Activated naive CD8-positive, alpha-beta T cell treated with anti-CD3 and anti-CD28 coated beads for 36 hours (primary cell): ENCODE measurements around the gene NR4A1. TPM values are rescaled to one million over a fixed set of nuclear protein-coding genes. Genes with fewer than 3 reads are reported as not detected.

Experiments
- DNase-seq: peaks from one replicate; pipeline ENCODE4 v3.0.0; 2021
- H3K27ac Mint-ChIP-seq: one replicate; pipeline ENCODE4 v1.8.0; 2022; ENCODE audit warnings: mild to moderate bottlenecking, moderate library complexity, mixed read lengths
- H3K27me3 Mint-ChIP-seq: one replicate; pipeline ENCODE4 v1.8.0; 2022; ENCODE audit warnings: mild to moderate bottlenecking, mixed read lengths
- H3K36me3 Mint-ChIP-seq: one replicate; pipeline ENCODE4 v1.8.0; 2021; ENCODE audit warnings: mild to moderate bottlenecking, mixed read lengths
- H3K4me1 Mint-ChIP-seq: one replicate; pipeline ENCODE4 v1.8.0; 2021; ENCODE audit warnings: mixed read lengths
- H3K4me3 Mint-ChIP-seq: one replicate; pipeline ENCODE4 v1.8.0; 2022; ENCODE audit warnings: mild to moderate bottlenecking, moderate library complexity, mixed read lengths
- H3K9me3 Mint-ChIP-seq: one replicate; pipeline ENCODE4 v1.8.0; 2022; ENCODE audit warnings: mixed read lengths
- total RNA-seq, 2 experiments: library from RNA; stranded (reverse); gene quantifications; one replicate each; pipeline ENCODE4 v1.2.3, GENCODE V29; 2021

NR4A1 gene
- total RNA-seq, 2 experiments from 2014 or later, result 88.0 to 92.6 TPM

GRCh38 chr12:52027085-52027843 is 24.0 kb upstream of the NR4A1 start:
- peaks cover 33% of the 10 kb centered on the region for H3K4me1 Mint-ChIP-seq
- no peaks in the 10 kb centered on the region for H3K9me3 Mint-ChIP-seq
- H3K27me3 Mint-ChIP-seq, result no peaks in the 10 kb centered on the region
- H3K36me3 Mint-ChIP-seq, result peaks cover 2% of the 10 kb centered on the region
- no peak overlapping the region for H3K27ac Mint-ChIP-seq
- DNase-seq, result no peak
- no peak overlapping the region for H3K4me3 Mint-ChIP-seq

GRCh38 chr12:52029685-52030084 is 21.6 kb upstream of the NR4A1 start:
- H3K36me3 Mint-ChIP-seq, result peaks cover 2% of the 10 kb centered on the region
- H3K4me3 Mint-ChIP-seq, result no peak overlapping the region

GRCh38 chr12:52032446-52032803 is 18.8 kb upstream of the NR4A1 start:
- peak overlapping the region; percentile 79 for H3K4me3 Mint-ChIP-seq
- peak overlapping the region; percentile 85 for H3K27ac Mint-ChIP-seq
- peaks cover 42% of the 10 kb centered on the region for H3K4me1 Mint-ChIP-seq
- no peaks in the 10 kb centered on the region for H3K9me3 Mint-ChIP-seq
- no peaks in the 10 kb centered on the region for H3K27me3 Mint-ChIP-seq
- no peak for DNase-seq
- H3K36me3 Mint-ChIP-seq, result no peaks in the 10 kb centered on the region

More at GRCh38 chr12:52029685-52030084, 21.6 kb upstream of the NR4A1 start:
- H3K9me3 Mint-ChIP-seq, result no peaks in the 10 kb centered on the region
- DNase-seq, result no peak
- H3K4me1 Mint-ChIP-seq, result peaks cover 41% of the 10 kb centered on the region
- H3K27me3 Mint-ChIP-seq, result no peaks in the 10 kb centered on the region
- no peak overlapping the region for H3K27ac Mint-ChIP-seq

- H3K4me3 Mint-ChIP-seq, result peak overlapping the region; percentile 79
- no peaks in the 10 kb centered on the region for H3K27me3 Mint-ChIP-seq
- peaks cover 39% of the 10 kb centered on the region for H3K4me1 Mint-ChIP-seq
- H3K36me3 Mint-ChIP-seq, result no peaks in the 10 kb centered on the region
- no peaks in the 10 kb centered on the region for H3K9me3 Mint-ChIP-seq
- DNase-seq, result peak; percentile 94
- H3K27ac Mint-ChIP-seq, result peak overlapping the region; percentile 87
Measured at GRCh38 chr12:52032804-52033445, 18.3 kb upstream of the NR4A1 start.

GRCh38 chr12:52033446-52034140 is 17.6 kb upstream of the NR4A1 start:
- H3K36me3 Mint-ChIP-seq, result peaks cover 5% of the 10 kb centered on the region
- no peaks in the 10 kb centered on the region for H3K27me3 Mint-ChIP-seq
- no peaks in the 10 kb centered on the region for H3K9me3 Mint-ChIP-seq
- peak overlapping the region; percentile 87 for H3K27ac Mint-ChIP-seq
- peak overlapping the region; percentile 75 for H3K4me3 Mint-ChIP-seq
- peaks cover 45% of the 10 kb centered on the region for H3K4me1 Mint-ChIP-seq
- DNase-seq, result no peak

- peak overlapping the region; percentile 25 for H3K4me3 Mint-ChIP-seq
- DNase-seq, result no peak
- no peak overlapping the region for H3K27ac Mint-ChIP-seq
- H3K4me1 Mint-ChIP-seq, result peaks cover 61% of the 10 kb centered on the region
- no peaks in the 10 kb centered on the region for H3K9me3 Mint-ChIP-seq
- H3K27me3 Mint-ChIP-seq, result no peaks in the 10 kb centered on the region
- peaks cover 11% of the 10 kb centered on the region for H3K36me3 Mint-ChIP-seq
Measured at GRCh38 chr12:52035190-52035589, 16.1 kb upstream of the NR4A1 start.

- peak overlapping the region; percentile 69 for H3K27ac Mint-ChIP-seq
- H3K4me1 Mint-ChIP-seq, result peaks cover 68% of the 10 kb centered on the region
- H3K4me3 Mint-ChIP-seq, result peak overlapping the region; percentile 60
- peaks cover 15% of the 10 kb centered on the region for H3K36me3 Mint-ChIP-seq
- H3K9me3 Mint-ChIP-seq, result no peaks in the 10 kb centered on the region
- H3K27me3 Mint-ChIP-seq, result no peaks in the 10 kb centered on the region
- DNase-seq, result no peak
Measured at GRCh38 chr12:52035926-52036325, 15.3 kb upstream of the NR4A1 start.

- Mint-ChIP-seq H3K27ac (peak overlapping the region; percentile 69), H3K4me3 (peak overlapping the region; percentile 60), H3K4me1 (peaks cover 75% of the 10 kb centered on the region), H3K27me3 (no peaks in the 10 kb centered on the region), H3K36me3 (peaks cover 18% of the 10 kb centered on the region), H3K9me3 (no peaks in the 10 kb centered on the region)
- DNase-seq, result peak; percentile 85
Measured at GRCh38 chr12:52036587-52037171, 14.6 kb upstream of the NR4A1 start.

GRCh38 chr12:52037248-52037861 is 13.9 kb upstream of the NR4A1 start:
- peaks cover 80% of the 10 kb centered on the region for H3K4me1 Mint-ChIP-seq
- peak overlapping the region; percentile 83 for H3K4me3 Mint-ChIP-seq
- H3K36me3 Mint-ChIP-seq, result peaks cover 25% of the 10 kb centered on the region
- peak overlapping the region; percentile 80 for H3K27ac Mint-ChIP-seq
- H3K27me3 Mint-ChIP-seq, result no peaks in the 10 kb centered on the region
- DNase-seq, result peak; percentile 60
- no peaks in the 10 kb centered on the region for H3K9me3 Mint-ChIP-seq

GRCh38 chr12:52038447-52038846 is 12.8 kb upstream of the NR4A1 start:
- H3K36me3 Mint-ChIP-seq, result peaks cover 28% of the 10 kb centered on the region
- H3K4me3 Mint-ChIP-seq, result peak overlapping the region; percentile 83
- H3K27ac Mint-ChIP-seq, result peak overlapping the region; percentile 80
- no peaks in the 10 kb centered on the region for H3K9me3 Mint-ChIP-seq
- peaks cover 79% of the 10 kb centered on the region for H3K4me1 Mint-ChIP-seq
- no peak for DNase-seq
- H3K27me3 Mint-ChIP-seq, result no peaks in the 10 kb centered on the region

- DNase-seq, result no peak
- Mint-ChIP-seq H3K36me3 (peaks cover 34% of the 10 kb centered on the region), H3K4me3 (peak overlapping the region; percentile 83), H3K27me3 (no peaks in the 10 kb centered on the region), H3K4me1 (peaks cover 61% of the 10 kb centered on the region), H3K27ac (no peak overlapping the region), H3K9me3 (no peaks in the 10 kb centered on the region)
Measured at GRCh38 chr12:52041035-52041434, 10.2 kb upstream of the NR4A1 start.

GRCh38 chr12:52041695-52042123 is 9.5 kb upstream of the NR4A1 start:
- H3K4me1 Mint-ChIP-seq, result peaks cover 58% of the 10 kb centered on the region
- H3K27ac Mint-ChIP-seq, result peak overlapping the region; percentile 50
- H3K36me3 Mint-ChIP-seq, result peaks cover 34% of the 10 kb centered on the region
- H3K27me3 Mint-ChIP-seq, result no peaks in the 10 kb centered on the region
- peak overlapping the region; percentile 74 for H3K4me3 Mint-ChIP-seq
- peak; percentile 55 for DNase-seq
- H3K9me3 Mint-ChIP-seq, result no peaks in the 10 kb centered on the region

- no peak for DNase-seq
- Mint-ChIP-seq H3K27ac (no peak overlapping the region), H3K4me1 (peaks cover 58% of the 10 kb centered on the region), H3K4me3 (peak overlapping the region; percentile 74), H3K27me3 (no peaks in the 10 kb centered on the region), H3K36me3 (peaks cover 36% of the 10 kb centered on the region), H3K9me3 (no peaks in the 10 kb centered on the region)
Measured at GRCh38 chr12:52042706-52043385, 8.4 kb upstream of the NR4A1 start.
